WTC11 (cell line): ENCODE results near the gene CSNK1A1. TPM values are rescaled to one million over a fixed set of nuclear protein-coding genes. Genes with fewer than 3 reads are reported as not detected.

Source experiments
- ATAC-seq: fragments of 200-7000 bp; cut with Tn5 transposase; 2 replicates; pipeline ENCODE4 v1.10.0; 2021; ENCODE audit warnings: mild to moderate bottlenecking, moderate library complexity
- CTCF ChIA-PET: fragments of 300-600 bp; sonication (Branson Sonifier 250); formaldehyde crosslinking; loops from one replicate; lab custom pipeline; 2021; ENCODE audit warnings: antibody characterized with exemption; lab: Charles Lee
- POLR2A ChIA-PET: fragments of 350-600 bp; sonication (Branson Sonifier 250); formaldehyde crosslinking; loops from one replicate; lab custom pipeline; 2021; ENCODE audit warnings: antibody characterized with exemption; lab: Charles Lee
- DNase-seq: peaks from one replicate; pipeline ENCODE4 v3.0.0; 2021; ENCODE audit warnings: low spot score
- H3K27ac Mint-ChIP-seq: 2 replicates; pipeline ENCODE4 v1.8.0; 2021; ENCODE audit warnings: mixed read lengths
- H3K27me3 Mint-ChIP-seq: 2 replicates; pipeline ENCODE4 v1.8.0; 2021; ENCODE audit warnings: low read depth, mild to moderate bottlenecking, moderate library complexity, mixed read lengths
- H3K36me3 Mint-ChIP-seq: 2 replicates; pipeline ENCODE4 v1.8.0; 2021; ENCODE audit warnings: mixed read lengths
- H3K4me1 Mint-ChIP-seq: 2 replicates; pipeline ENCODE4 v1.8.0; 2022; ENCODE audit warnings: mixed read lengths
- H3K4me3 Mint-ChIP-seq: 2 replicates; pipeline ENCODE4 v1.8.0; 2021; ENCODE audit warnings: mild to moderate bottlenecking, moderate library complexity, mixed read lengths
- H3K9me3 Mint-ChIP-seq: 2 replicates; pipeline ENCODE4 v1.8.0; 2021; ENCODE audit warnings: mixed read lengths
- ERG ChIP-seq: fragments of 250-450 bp; sonication (Bioruptor Pico); IDR thresholded peaks from 2 replicates; pipeline ENCODE4 v1.8.0; 2021; ENCODE audit warnings: mild to moderate bottlenecking
- FOXK1 ChIP-seq: sonication (generic); formaldehyde crosslinking; IDR thresholded peaks from 2 replicates; pipeline ENCODE4 v1.8.0; 2022; ENCODE audit warnings: mild to moderate bottlenecking, moderate library complexity, missing genetic modification reagents
- NFE2L1 ChIP-seq: sonication (generic); formaldehyde crosslinking; IDR thresholded peaks from 2 replicates; pipeline ENCODE4 v1.8.1; 2023; ENCODE audit warnings: missing genetic modification reagents
- PRRX2 ChIP-seq: fragments of 250-450 bp; sonication (Bioruptor Pico); IDR thresholded peaks from 2 replicates; pipeline ENCODE4 v1.8.0; 2021; ENCODE audit warnings: mild to moderate bottlenecking
- STAT6 ChIP-seq: sonication (generic); formaldehyde crosslinking; conservative IDR thresholded peaks from 2 replicates; pipeline ENCODE4 v1.8.1; 2023; ENCODE audit warnings: mild to moderate bottlenecking, low read depth, missing genetic modification reagents, moderate library complexity
- ZNF138 ChIP-seq: sonication (generic); formaldehyde crosslinking; conservative IDR thresholded peaks from 2 replicates; pipeline ENCODE4 v1.8.1; 2022; ENCODE audit warnings: mild to moderate bottlenecking, moderate library complexity, missing genetic modification reagents
- total RNA-seq: library from RNA; stranded (reverse); gene quantifications from 3 replicates; pipeline ENCODE4 v1.2.3, GENCODE V29; 2021
- TF ChIP-seq, protein P1 (sequence below): fragments of 250-450 bp; sonication (Bioruptor Pico); IDR thresholded peaks from 2 replicates; pipeline ENCODE4 v1.9.0; 2021; ENCODE audit warnings: mild to moderate bottlenecking

The CSNK1A1 gene
- total RNA-seq, 1 experiment from 2014 or later = 276 TPM

GRCh38 chr5:149490599-149491485, 60.4 kb downstream of the CSNK1A1 start (continued):
- no peak for TF ChIP-seq STAT6 (CRISPR knock-in tag)

DNA sequence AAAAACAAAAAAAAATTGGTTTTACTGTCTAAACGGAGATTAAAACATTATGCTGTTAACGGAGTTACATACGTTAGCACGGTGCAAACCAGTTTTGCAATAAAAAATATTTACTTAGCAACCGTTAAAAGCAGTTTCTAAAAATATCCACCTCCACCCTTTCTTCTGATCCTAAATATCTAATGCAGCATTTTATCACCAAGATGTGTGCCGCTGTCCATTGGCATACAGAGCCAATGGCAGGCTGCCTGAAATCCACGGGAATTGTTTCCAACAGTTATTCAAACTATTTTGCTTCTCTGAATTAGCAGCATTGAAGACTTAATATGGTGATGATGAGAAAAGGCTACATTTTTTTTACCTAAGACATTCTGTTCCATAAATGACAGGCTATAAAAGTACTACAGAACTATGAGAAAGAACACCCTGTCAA, 61.6 kb downstream of the CSNK1A1 start:
- POLR2A ChIA-PET = no interaction called here
- H3K36me3 Mint-ChIP-seq = peaks cover 4% of the 10 kb centered on the region
- no peaks in the 10 kb centered on the region for H3K27me3 Mint-ChIP-seq
- H3K27ac Mint-ChIP-seq = no peak overlapping the region
- DNase-seq = no peak
- H3K9me3 Mint-ChIP-seq = no peaks in the 10 kb centered on the region
- TF ChIP-seq ERG (peak; percentile 39; the same call in 1 of the 2 replicates), STAT6 (CRISPR knock-in tag) (no peak)
- TF ChIP-seq, protein P1, sequence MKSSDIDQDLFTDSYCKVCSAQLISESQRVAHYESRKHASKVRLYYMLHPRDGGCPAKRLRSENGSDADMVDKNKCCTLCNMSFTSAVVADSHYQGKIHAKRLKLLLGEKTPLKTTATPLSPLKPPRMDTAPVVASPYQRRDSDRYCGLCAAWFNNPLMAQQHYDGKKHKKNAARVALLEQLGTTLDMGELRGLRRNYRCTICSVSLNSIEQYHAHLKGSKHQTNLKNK (CRISPR knock-in tag) = 0 out of 2 replicates have a peak, but pooled peaks have one; percentile 33
- ATAC-seq = no peak
- peaks cover 18% of the 10 kb centered on the region for H3K4me1 Mint-ChIP-seq
- no peak overlapping the region for H3K4me3 Mint-ChIP-seq
- CTCF ChIA-PET = no interaction called here

DNA sequence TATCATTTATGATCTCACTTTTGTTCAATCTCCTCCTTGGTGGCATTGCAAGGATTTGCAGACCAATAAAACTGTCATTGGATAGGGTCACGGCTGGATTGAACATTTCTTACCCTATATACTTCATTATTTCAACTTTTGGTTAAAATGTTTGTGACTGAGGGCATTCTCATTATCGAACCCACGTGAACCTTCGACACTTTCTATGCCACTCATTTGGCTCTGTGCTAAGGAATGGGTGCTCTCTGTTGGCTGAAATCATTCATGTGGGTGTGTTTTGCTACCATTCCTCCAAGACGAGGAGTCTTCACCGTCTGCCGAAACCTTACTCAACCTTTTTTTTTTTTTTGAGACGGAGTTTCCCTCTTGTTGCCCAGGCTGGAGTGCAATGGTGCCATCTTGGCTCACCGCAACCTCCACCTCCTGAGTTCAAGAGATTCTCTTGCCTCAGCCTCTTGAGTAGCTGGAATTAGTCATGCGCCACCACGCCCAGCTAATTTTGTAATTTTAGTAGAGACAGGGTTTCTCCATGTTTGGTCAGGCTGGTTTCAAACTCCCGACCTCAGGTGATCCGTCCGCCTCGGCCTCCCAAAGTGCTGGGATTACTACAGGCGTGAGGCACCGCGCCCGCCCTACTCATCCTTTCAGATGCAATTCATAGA, 62.5 kb downstream of the CSNK1A1 start:
- H3K36me3 Mint-ChIP-seq = no peaks in the 10 kb centered on the region
- POLR2A ChIA-PET = interaction anchor here (0.7 kb wide), 1 partner anchor 225 kb away, joined by 3 read pairs; no protein-coding TSS in a partner anchor

GRCh38 chr5:149487672-149488071, 63.6 kb downstream of the CSNK1A1 start:
- H3K36me3 Mint-ChIP-seq = no peaks in the 10 kb centered on the region
- H3K4me3 Mint-ChIP-seq = no peak overlapping the region
- H3K9me3 Mint-ChIP-seq = no peaks in the 10 kb centered on the region
- TF ChIP-seq NFE2L1 (CRISPR knock-in tag) = no peak
- no peak for TF ChIP-seq ZNF138
- H3K4me1 Mint-ChIP-seq = peaks cover 10% of the 10 kb centered on the region
- ATAC-seq (no peak), DNase-seq (no peak)
- ChIA-PET CTCF (interaction anchor here (0.8 to 2.0 kb wide), 3 partner anchors 45 to 77 kb away, joined by 3 to 7 read pairs (median 5); no protein-coding TSS in a partner anchor), POLR2A (no interaction called here)
- H3K27ac Mint-ChIP-seq = no peak overlapping the region
- no peaks in the 10 kb centered on the region for H3K27me3 Mint-ChIP-seq

More for the DNA sequence above, 62.5 kb downstream of the CSNK1A1 start:
- DNase-seq (no peak), ATAC-seq (no peak)
- Mint-ChIP-seq H3K27me3 (no peaks in the 10 kb centered on the region), H3K27ac (no peak overlapping the region), H3K4me3 (no peak overlapping the region), H3K9me3 (no peaks in the 10 kb centered on the region), H3K4me1 (peaks cover 14% of the 10 kb centered on the region)
- no peak for TF ChIP-seq FOXK1 (CRISPR knock-in tag)
- 0 out of 2 replicates have a peak, but pooled peaks have one; percentile 33 for TF ChIP-seq PRRX2 (CRISPR knock-in tag)
- CTCF ChIA-PET = no interaction called here
